ENCODE results near the gene GPC6. TPM values are rescaled to one million over a fixed set of nuclear protein-coding genes. Genes with fewer than 3 reads are reported as not detected.

GPC6 gene
- polyA plus RNA-seq, 1 donor from 2014 or later, result 9.0 TPM

GRCh38 chr13:93466502-93467036 lies 240.0 kb downstream of the GPC6 start:
- Histone ChIP-seq H3K9me3 (ENCODE audit: low read length) (no peaks in the 10 kb centered on the region), H3K4me2 (ENCODE audit: low read length) (no peak overlapping the region), H3K27ac (ENCODE audit: low read length) (no peak overlapping the region), H3K36me3 (ENCODE audit: insufficient read depth, low read length) (no peaks in the 10 kb centered on the region), H3F3A (ENCODE audit: insufficient read depth, low read length, poor library complexity, severe bottlenecking) (no peaks in the 10 kb centered on the region), H3K79me2 (replicated peaks; ENCODE audit: insufficient read depth, low read length) (no peaks in the 10 kb centered on the region), H3K9me2 (ENCODE audit: insufficient read depth, low read length) (no peaks in the 10 kb centered on the region), H3K27me3 (ENCODE audit: insufficient read depth, low read depth, low read length) (no peaks in the 10 kb centered on the region), H4K20me1 (ENCODE audit: insufficient read depth) (no peaks in the 10 kb centered on the region), H3K9ac (ENCODE audit: low read length) (no peak overlapping the region), H2AFZ (ENCODE audit: low read depth, low read length) (no peak overlapping the region), H3K4me3 (ENCODE audit: low read length) (no peak overlapping the region)
- TF ChIP-seq EP300 (conservative IDR thresholded peaks at IDR 0.05; ENCODE audit: poor library complexity, severe bottlenecking), result no peak
- TF ChIP-seq REST (IDR thresholded peaks at IDR 0.05; ENCODE audit: borderline replicate concordance), result no peak

- Histone ChIP-seq H3K9me3 (ENCODE audit: low read length) (no peaks in the 10 kb centered on the region), H3K36me3 (ENCODE audit: insufficient read depth, low read length) (no peaks in the 10 kb centered on the region), H3K27me3 (ENCODE audit: insufficient read depth, low read depth, low read length) (no peaks in the 10 kb centered on the region), H3K4me3 (ENCODE audit: low read length) (no peak overlapping the region), H4K20me1 (ENCODE audit: insufficient read depth) (no peaks in the 10 kb centered on the region), H3F3A (ENCODE audit: insufficient read depth, low read length, poor library complexity, severe bottlenecking) (no peaks in the 10 kb centered on the region), H3K4me2 (ENCODE audit: low read length) (no peak overlapping the region), H2AFZ (ENCODE audit: low read depth, low read length) (no peak overlapping the region), H3K27ac (ENCODE audit: low read length) (no peak overlapping the region), H3K9me2 (ENCODE audit: insufficient read depth, low read length) (no peaks in the 10 kb centered on the region), H3K9ac (ENCODE audit: low read length) (no peak overlapping the region), H3K79me2 (replicated peaks; ENCODE audit: insufficient read depth, low read length) (no peaks in the 10 kb centered on the region)
- TF ChIP-seq MXI1 (conservative IDR thresholded peaks at IDR 0.05; ENCODE audit: poor library complexity, severe bottlenecking) (no peak), RAD21 (conservative IDR thresholded peaks at IDR 0.05) (no peak), CTCF (IDR thresholded peaks at IDR 0.05; ENCODE audit: poor library complexity, severe bottlenecking) (no peak), EP300 (conservative IDR thresholded peaks at IDR 0.05; ENCODE audit: poor library complexity, severe bottlenecking) (no peak), EZH2 (IDR thresholded peaks at IDR 0.05; ENCODE audit: borderline replicate concordance, insufficient read depth, low read length, poor library complexity, severe bottlenecking) (no peak), TAF1 (IDR thresholded peaks at IDR 0.05; ENCODE audit: low read depth) (no peak), REST (IDR thresholded peaks at IDR 0.05; ENCODE audit: borderline replicate concordance) (no peak), SMC3 (conservative IDR thresholded peaks at IDR 0.05; ENCODE audit: poor library complexity) (no peak), POLR2AphosphoS5 (IDR thresholded peaks at IDR 0.05) (no peak)
Observed at GRCh38 chr13:93467175-93467574, 240.6 kb downstream of the GPC6 start.

Measured in neural cell (in vitro differentiated cells).